Tibial nerve (tissue), 4 donors: ENCODE measurements around the gene BCR.

ENCODE experiments used
- EP300 ChIP-seq, 2 donors: sonication (generic); formaldehyde crosslinking; IDR thresholded peaks; one replicate each; pipeline ENCODE4 v1.6.1; 2017; ENCODE audit warnings: antibody characterized with exemption in 2 of 2, mild to moderate bottlenecking in 1 of 2
- POLR2A ChIP-seq, 2 donors: fragments of 450-650 bp; IDR thresholded peaks; one replicate each; pipeline ENCODE4 v1.6.1; 2017; ENCODE audit warnings: antibody characterized with exemption in 2 of 2, mild to moderate bottlenecking in 2 of 2, moderate library complexity in 2 of 2
- TF ChIP-seq, protein P1 (sequence below), 5 experiments: fragments of 200-600 bp in 3 of 5; fragments of 450-650 bp in 2 of 5; sonication (generic) in 3 of 5; IDR thresholded peaks; one replicate each; pipeline ENCODE4 v1.5.1; 2016 to 2019; ENCODE audit warnings: antibody characterized with exemption in 5 of 5, mild to moderate bottlenecking in 3 of 5, moderate library complexity in 2 of 5

DNA sequence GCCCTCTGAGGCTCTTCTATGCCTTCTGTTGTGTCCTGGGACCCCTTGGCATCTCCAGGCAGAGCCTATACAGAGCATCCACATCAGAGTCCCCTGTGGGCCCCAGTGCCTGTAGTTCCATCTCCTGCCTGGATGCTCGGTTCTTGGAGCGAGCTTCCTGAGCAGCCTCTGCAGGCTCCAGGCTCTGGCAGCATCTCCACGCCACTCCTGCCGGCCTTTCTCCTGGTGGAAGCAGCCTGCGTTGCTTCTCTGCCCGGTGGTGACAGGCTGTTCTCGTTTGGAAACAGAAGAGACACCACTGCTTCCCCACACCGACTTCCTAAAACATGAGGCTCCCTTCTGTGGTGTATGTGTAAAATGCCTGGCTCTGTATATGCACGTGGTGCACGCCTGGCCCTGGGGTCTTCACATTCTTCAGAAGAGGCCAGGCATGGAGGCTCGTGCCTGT, 52.8 kb downstream of the BCR start:
- TF ChIP-seq, protein P1, sequence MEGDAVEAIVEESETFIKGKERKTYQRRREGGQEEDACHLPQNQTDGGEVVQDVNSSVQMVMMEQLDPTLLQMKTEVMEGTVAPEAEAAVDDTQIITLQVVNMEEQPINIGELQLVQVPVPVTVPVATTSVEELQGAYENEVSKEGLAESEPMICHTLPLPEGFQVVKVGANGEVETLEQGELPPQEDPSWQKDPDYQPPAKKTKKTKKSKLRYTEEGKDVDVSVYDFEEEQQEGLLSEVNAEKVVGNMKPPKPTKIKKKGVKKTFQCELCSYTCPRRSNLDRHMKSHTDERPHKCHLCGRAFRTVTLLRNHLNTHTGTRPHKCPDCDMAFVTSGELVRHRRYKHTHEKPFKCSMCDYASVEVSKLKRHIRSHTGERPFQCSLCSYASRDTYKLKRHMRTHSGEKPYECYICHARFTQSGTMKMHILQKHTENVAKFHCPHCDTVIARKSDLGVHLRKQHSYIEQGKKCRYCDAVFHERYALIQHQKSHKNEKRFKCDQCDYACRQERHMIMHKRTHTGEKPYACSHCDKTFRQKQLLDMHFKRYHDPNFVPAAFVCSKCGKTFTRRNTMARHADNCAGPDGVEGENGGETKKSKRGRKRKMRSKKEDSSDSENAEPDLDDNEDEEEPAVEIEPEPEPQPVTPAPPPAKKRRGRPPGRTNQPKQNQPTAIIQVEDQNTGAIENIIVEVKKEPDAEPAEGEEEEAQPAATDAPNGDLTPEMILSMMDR (IDR thresholded peaks at IDR 0.05) = no peak
- no peak for TF ChIP-seq POLR2A (IDR thresholded peaks at IDR 0.05)
- TF ChIP-seq EP300 (IDR thresholded peaks at IDR 0.05) = no peak
